Neuronal stem cell (in vitro differentiated cells): ENCODE results near the gene DIO3.

Experiments used
- DNase-seq: peaks from one replicate; pipeline ENCODE4 v3.0.0-alpha.2; 2013; ENCODE audit warnings: low spot score
- H2AFZ ChIP-seq: one replicate; pipeline ENCODE4 v1.6.1; 2013; ENCODE audit warnings: mild to moderate bottlenecking, low read length, inconsistent platforms
- H2AK5ac ChIP-seq: 2 replicates; pipeline ENCODE4 v1.6.1; 2013; ENCODE audit warnings: low read depth, mild to moderate bottlenecking, inconsistent platforms, low read length, moderate library complexity, mixed read lengths
- H2BK120ac ChIP-seq: 2 replicates; pipeline ENCODE4 v1.6.1; 2013; ENCODE audit warnings: low read depth, mild to moderate bottlenecking, inconsistent platforms, low read length, moderate library complexity, mixed read lengths
- H2BK12ac ChIP-seq: one replicate; pipeline ENCODE4 v1.6.1; 2013; ENCODE audit warnings: low read length, inconsistent platforms
- H2BK15ac ChIP-seq: 2 replicates; pipeline ENCODE4 v1.6.1; 2013; ENCODE audit warnings: mild to moderate bottlenecking, low read length, inconsistent platforms, mixed read lengths
- H2BK5ac ChIP-seq: one replicate; pipeline ENCODE4 v1.6.1; 2013; ENCODE audit warnings: inconsistent platforms, mild to moderate bottlenecking, low read length, moderate library complexity
- H3K14ac ChIP-seq: one replicate; pipeline ENCODE4 v1.6.1; 2013; ENCODE audit warnings: low read length, inconsistent platforms
- H3K18ac ChIP-seq: 2 replicates; pipeline ENCODE4 v1.6.1; 2013; ENCODE audit warnings: low read length, inconsistent platforms
- H3K23ac ChIP-seq: 2 replicates; pipeline ENCODE4 v1.6.1; 2013; ENCODE audit warnings: low read depth, mild to moderate bottlenecking, mixed read lengths, low read length, inconsistent platforms; ENCODE audit not compliant: poor library complexity
- H3K27ac ChIP-seq: replicated peaks from 3 replicates; pipeline ENCODE4 v1.5.1; 2013; ENCODE audit warnings: low read length, inconsistent platforms
- H3K27me3 ChIP-seq, 3 experiments: 2 replicates each; pipeline ENCODE4 v1.6.1; 2013; ENCODE audit warnings: low read length in 3 of 3, mild to moderate bottlenecking in 2 of 3, inconsistent platforms in 1 of 3, low read depth in 1 of 3, mixed read lengths in 1 of 3, moderate library complexity in 1 of 3; ENCODE audit not compliant: control insufficient read depth in 3 of 3, insufficient read depth in 3 of 3
- H3K36me3 ChIP-seq, 2 donors: replicated peaks in 1 of 2; 2 replicates each; pipeline ENCODE4 v1.6.1; 2013; ENCODE audit warnings: low read length in 2 of 2; ENCODE audit not compliant: control insufficient read depth in 2 of 2, insufficient read depth in 2 of 2
- H3K4ac ChIP-seq: 2 replicates; pipeline ENCODE4 v1.6.1; 2013; ENCODE audit warnings: inconsistent platforms, mild to moderate bottlenecking, low read length, moderate library complexity
- H3K4me1 ChIP-seq, 2 donors: 1 replicate in 1 of 2; 2 replicates in 1 of 2; pipeline ENCODE4 v1.6.1; 2013; ENCODE audit warnings: low read length in 2 of 2, low read depth in 1 of 2; ENCODE audit not compliant: control insufficient read depth in 2 of 2, insufficient read depth in 1 of 2
- H3K4me2 ChIP-seq: one replicate; pipeline ENCODE4 v1.6.1; 2013; ENCODE audit warnings: mild to moderate bottlenecking, low read length, inconsistent platforms; ENCODE audit not compliant: insufficient read depth, poor library complexity, severe bottlenecking
- H3K4me3 ChIP-seq, 2 donors: 2 replicates each; pipeline ENCODE4 v1.5.1; 2013; ENCODE audit warnings: low read length in 2 of 2, mild to moderate bottlenecking in 2 of 2, inconsistent platforms in 1 of 2, moderate library complexity in 1 of 2
- H3K79me1 ChIP-seq: one replicate; pipeline ENCODE4 v1.6.1; 2013; ENCODE audit warnings: low read depth, mild to moderate bottlenecking, inconsistent platforms, low read length, moderate library complexity
- H3K9ac ChIP-seq: one replicate; pipeline ENCODE4 v1.6.1; 2013; ENCODE audit warnings: mild to moderate bottlenecking, low read depth, low read length, inconsistent platforms; ENCODE audit not compliant: poor library complexity
- H3K9me3 ChIP-seq, 2 donors: replicated peaks in 1 of 2; 2 replicates each; pipeline versions ENCODE3 to v1.6.1; 2013; ENCODE audit warnings: low read length in 2 of 2, mild to moderate bottlenecking in 2 of 2, inconsistent platforms in 1 of 2, low read depth in 1 of 2, mixed read lengths in 1 of 2, moderate library complexity in 1 of 2; ENCODE audit not compliant: control insufficient read depth in 2 of 2, insufficient read depth in 1 of 2
- H4K8ac ChIP-seq: one replicate; pipeline ENCODE4 v1.6.1; 2013; ENCODE audit warnings: low read depth, mild to moderate bottlenecking, inconsistent platforms, low read length, moderate library complexity
- H4K91ac ChIP-seq: one replicate; pipeline ENCODE4 v1.6.1; 2013; ENCODE audit warnings: low read length, low read depth, mild to moderate bottlenecking, inconsistent platforms; ENCODE audit not compliant: poor library complexity
- WGBS, 2 donors: extraction: QIAGEN DNeasy Blood & Tissue Kit; methylation state at CpG; one replicate each; pipeline ENCODE4 v1.1.7; 2013; ENCODE audit warnings: missing lambda C conversion rate in 2 of 2, mixed read lengths in 1 of 2; ENCODE audit not compliant: insufficient read length in 2 of 2, insufficient replicate concordance in 1 of 2; ENCODE audit errors: extremely low coverage in 2 of 2; 5-methylcytosine and 5-hydroxymethylcytosine counted together

DIO3 gene

GRCh38 chr14:101604935-101605780 is 43.9 kb downstream of the DIO3 start:
- H4K91ac ChIP-seq: no peak overlapping the region
- H2BK15ac ChIP-seq: no peak overlapping the region
- H2BK12ac ChIP-seq: no peak overlapping the region
- H3K23ac ChIP-seq: no peak overlapping the region
- WGBS, 2 donors: no CpG with 5 or more reads among the region's 11 CpGs
- H3K9me3 ChIP-seq: no peaks in the 10 kb centered on the region
- H2AK5ac ChIP-seq: peak overlapping the region; percentile 51
- H3K4ac ChIP-seq: no peak overlapping the region
- no peak overlapping the region for H4K8ac ChIP-seq
- peak overlapping the region; percentile 59 for H3K18ac ChIP-seq
- H3K14ac ChIP-seq: no peak overlapping the region
- no peaks in the 10 kb centered on the region for H3K36me3 ChIP-seq
- H2BK120ac ChIP-seq: no peak overlapping the region
- no peak for DNase-seq
- H2AFZ ChIP-seq: no peak overlapping the region
- no peak overlapping the region for H3K4me3 ChIP-seq
- H3K4me2 ChIP-seq: no peak overlapping the region
- no peak overlapping the region for H3K9ac ChIP-seq
- H3K27me3 ChIP-seq: peaks cover 0 to 48% (median 0%) of the 10 kb centered on the region in 3 experiments
- no peak overlapping the region for H3K27ac ChIP-seq
- no peaks in the 10 kb centered on the region for H3K79me1 ChIP-seq
- no peak overlapping the region for H2BK5ac ChIP-seq
- H3K4me1 ChIP-seq: no peaks in the 10 kb centered on the region

- no peak overlapping the region for H2AFZ ChIP-seq
- no peak overlapping the region for H3K14ac ChIP-seq
- no peaks in the 10 kb centered on the region for H3K36me3 ChIP-seq
- H3K4me3 ChIP-seq: no peak overlapping the region
- H4K8ac ChIP-seq: no peak overlapping the region
- H2BK12ac ChIP-seq: no peak overlapping the region
- no peaks in the 10 kb centered on the region for H3K9me3 ChIP-seq
- H2AK5ac ChIP-seq: no peak overlapping the region
- H3K23ac ChIP-seq: no peak overlapping the region
- no peaks in the 10 kb centered on the region for H3K79me1 ChIP-seq
- H3K4me2 ChIP-seq: no peak overlapping the region
- no peak overlapping the region for H2BK15ac ChIP-seq
- H2BK5ac ChIP-seq: no peak overlapping the region
- no peak overlapping the region for H3K4ac ChIP-seq
- H3K4me1 ChIP-seq: no peaks in the 10 kb centered on the region
- H2BK120ac ChIP-seq: no peak overlapping the region
- H3K18ac ChIP-seq: no peak overlapping the region
- no peak for DNase-seq
- H3K27ac ChIP-seq: no peak overlapping the region
- no CpG with 5 or more reads among the region's 4 CpGs for WGBS, 2 donors
- peaks cover 0 to 47% (median 0%) of the 10 kb centered on the region in 3 experiments for H3K27me3 ChIP-seq
- no peak overlapping the region for H3K9ac ChIP-seq
- no peak overlapping the region for H4K91ac ChIP-seq
Observed at GRCh38 chr14:101605836-101606235, 44.5 kb downstream of the DIO3 start.
